A172 (cell line): Measurements from ENCODE around the gene TENM3. TPM values are rescaled to one million over a fixed set of nuclear protein-coding genes. Genes with fewer than 3 reads are reported as not detected.

ENCODE experiments used
- DNase-seq: peaks from one replicate; pipeline ENCODE4 v3.0.0-alpha.2; 2015; ENCODE audit warnings: low spot score
- total RNA-seq: library from RNA; depleted of rRNA; stranded (reverse); fragments of >200 nt; shearing (Covaris generic); gene quantifications from 2 replicates; pipeline ENCODE4 v1.2.3, GENCODE V29; 2014

Gene TENM3
- total RNA-seq, 1 experiment from 2014 or later: 92.1 TPM

- no peak for DNase-seq
Measured at GRCh38 chr4:182562350-182562749, 319.1 kb downstream of the TENM3 start.

GRCh38 chr4:182564724-182565369, 321.6 kb downstream of the TENM3 start:
- DNase-seq: no peak

- no peak for DNase-seq
Measured at GRCh38 chr4:182567119-182567518, 323.9 kb downstream of the TENM3 start.

- DNase-seq: no peak
Measured at GRCh38 chr4:182569561-182569960, 326.4 kb downstream of the TENM3 start.

- no peak for DNase-seq
Measured at GRCh38 chr4:182574706-182575105, 331.5 kb downstream of the TENM3 start.

GRCh38 chr4:182575225-182575624, 332.0 kb downstream of the TENM3 start:
- DNase-seq: no peak

- no peak for DNase-seq
Measured at GRCh38 chr4:182576601-182577289, 333.5 kb downstream of the TENM3 start.

- no peak for DNase-seq
Measured at GRCh38 chr4:182577411-182577810, 334.2 kb downstream of the TENM3 start.

- DNase-seq: peak; percentile 91
Measured at GRCh38 chr4:182578402-182578801, 335.2 kb downstream of the TENM3 start.

GRCh38 chr4:182582245-182582644, 339.0 kb downstream of the TENM3 start:
- DNase-seq: no peak

- DNase-seq: no peak
Measured at GRCh38 chr4:182583703-182584415, 340.7 kb downstream of the TENM3 start.

GRCh38 chr4:182585321-182585720, 342.1 kb downstream of the TENM3 start:
- DNase-seq: no peak

GRCh38 chr4:182589100-182589499, 345.9 kb downstream of the TENM3 start:
- no peak for DNase-seq

- DNase-seq: no peak
Measured at GRCh38 chr4:182593402-182593801, 350.2 kb downstream of the TENM3 start.

GRCh38 chr4:182593864-182594263, 350.7 kb downstream of the TENM3 start:
- no peak for DNase-seq

GRCh38 chr4:182600093-182600492, 356.9 kb downstream of the TENM3 start:
- DNase-seq: no peak

GRCh38 chr4:182600856-182601255, 357.7 kb downstream of the TENM3 start:
- no peak for DNase-seq

GRCh38 chr4:182604161-182604622, 361.0 kb downstream of the TENM3 start:
- DNase-seq: no peak

- DNase-seq: no peak
Measured at GRCh38 chr4:182604953-182605352, 361.8 kb downstream of the TENM3 start.

GRCh38 chr4:182608525-182608924, 365.3 kb downstream of the TENM3 start:
- no peak for DNase-seq

- no peak for DNase-seq
Measured at GRCh38 chr4:182616476-182616875, 373.3 kb downstream of the TENM3 start.

GRCh38 chr4:182619660-182620059, 376.5 kb downstream of the TENM3 start:
- DNase-seq: no peak
